Posterior cingulate gyrus (tissue), 11 donors: ENCODE results near the gene FAM120AOS.
"Not testable (repeated sequence)": the region's sequence is repeated elsewhere in the genome, so short reads cannot be mapped to it uniquely, and the experiment has no call there.

Experiments
- DNase-seq, 10 donors: peaks; one replicate each; pipeline versions ENCODE4 v3.0.0 to v3.0.0-alpha.2; 2020 to 2021; ENCODE audit warnings: mixed read lengths in 3 of 10
- intact Hi-C: fragments of 100-400 bp; cut with DNase I; formaldehyde crosslinking; loops from one replicate; pipeline ENCODE4 v1.15.1; 2023

FAM120AOS gene

DNA sequence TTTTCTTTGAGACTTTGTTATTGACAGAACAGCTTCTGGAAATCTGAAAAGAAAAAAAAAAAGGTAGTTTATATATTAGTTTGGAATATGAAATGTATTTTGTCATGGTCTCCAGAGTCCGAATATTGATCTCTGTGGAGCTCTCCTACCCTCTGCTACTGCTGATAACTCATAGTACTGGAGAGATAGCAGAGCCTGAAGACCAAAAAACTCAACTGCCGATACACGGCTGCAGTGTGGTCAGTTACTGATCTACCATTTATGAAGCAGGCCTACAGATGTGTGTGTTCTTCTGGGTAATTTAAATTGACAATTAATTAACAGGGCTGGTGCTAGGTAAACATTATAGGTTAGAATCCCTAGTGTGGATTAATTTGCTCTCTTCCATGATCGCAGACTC lies 5.7 kb downstream of the FAM120AOS start:
- DNase-seq, result no peak
- intact Hi-C loops, result no loop called here

DNA sequence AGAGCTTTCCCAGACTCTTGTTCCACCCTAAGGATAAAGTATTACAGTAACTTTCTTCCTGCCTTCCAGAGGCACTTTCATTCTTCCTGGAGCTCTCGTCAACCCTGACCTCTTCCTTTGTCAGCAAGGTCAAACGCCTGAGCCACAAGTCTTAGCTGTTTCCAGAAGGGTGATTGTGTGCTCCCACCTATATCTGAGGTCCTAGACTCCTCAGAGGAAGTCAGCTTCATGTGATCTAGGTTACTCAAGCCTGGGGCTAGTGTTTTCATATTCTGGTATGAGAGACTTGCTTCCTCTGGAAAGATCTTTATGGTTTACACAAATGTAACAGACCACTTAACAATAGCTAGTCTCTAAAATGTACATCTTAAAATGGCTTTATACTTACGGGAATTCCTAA lies 7.3 kb downstream of the FAM120AOS start:
- intact Hi-C loops, result no loop called here
- no peak for DNase-seq

GRCh38 chr9:93440896-93441580 lies 12.3 kb downstream of the FAM120AOS start:
- intact Hi-C loops, result no loop called here
- DNase-seq, result no peak

DNA sequence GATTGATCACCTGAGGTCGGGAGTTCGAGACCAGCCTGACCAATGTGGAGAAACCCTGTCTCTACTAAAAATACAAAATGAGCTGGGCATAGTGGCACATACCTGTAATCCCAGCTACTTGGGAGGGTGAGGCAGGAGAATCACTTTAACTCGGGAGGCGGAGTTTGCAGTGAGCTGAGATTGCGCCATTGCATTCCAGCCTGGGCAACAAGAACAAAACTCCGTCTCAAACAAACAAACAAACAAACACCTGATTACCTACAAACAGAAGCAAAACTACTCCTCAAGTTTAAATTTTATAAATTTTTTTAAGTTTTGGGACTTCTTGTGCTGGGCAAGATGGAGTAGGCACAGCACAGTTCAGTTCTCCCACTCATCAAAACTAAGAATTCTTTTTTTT lies 14.1 kb downstream of the FAM120AOS start:
- intact Hi-C loops, DNase-seq: not testable (repeated sequence)

DNA sequence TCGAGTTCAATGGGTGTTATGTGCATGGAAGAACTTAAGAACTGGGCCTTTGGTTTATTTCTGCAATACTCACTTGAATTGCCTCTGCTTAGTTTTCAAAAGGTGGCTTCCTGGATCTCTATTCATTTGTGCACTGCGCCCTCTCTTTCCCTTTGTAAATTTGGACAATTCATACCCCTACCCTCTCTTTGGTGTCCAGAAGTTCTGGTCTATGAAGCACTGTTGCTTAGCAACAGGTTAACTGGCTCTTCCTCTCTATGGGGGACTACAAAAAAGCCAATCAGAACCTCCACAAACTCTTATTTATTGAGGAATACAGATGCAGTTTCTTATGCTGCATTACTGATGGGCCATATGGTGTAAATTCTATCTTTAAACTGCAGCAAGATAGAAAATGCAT lies 15.4 kb downstream of the FAM120AOS start:
- DNase-seq, result no peak
- intact Hi-C loops, result no loop called here

DNA sequence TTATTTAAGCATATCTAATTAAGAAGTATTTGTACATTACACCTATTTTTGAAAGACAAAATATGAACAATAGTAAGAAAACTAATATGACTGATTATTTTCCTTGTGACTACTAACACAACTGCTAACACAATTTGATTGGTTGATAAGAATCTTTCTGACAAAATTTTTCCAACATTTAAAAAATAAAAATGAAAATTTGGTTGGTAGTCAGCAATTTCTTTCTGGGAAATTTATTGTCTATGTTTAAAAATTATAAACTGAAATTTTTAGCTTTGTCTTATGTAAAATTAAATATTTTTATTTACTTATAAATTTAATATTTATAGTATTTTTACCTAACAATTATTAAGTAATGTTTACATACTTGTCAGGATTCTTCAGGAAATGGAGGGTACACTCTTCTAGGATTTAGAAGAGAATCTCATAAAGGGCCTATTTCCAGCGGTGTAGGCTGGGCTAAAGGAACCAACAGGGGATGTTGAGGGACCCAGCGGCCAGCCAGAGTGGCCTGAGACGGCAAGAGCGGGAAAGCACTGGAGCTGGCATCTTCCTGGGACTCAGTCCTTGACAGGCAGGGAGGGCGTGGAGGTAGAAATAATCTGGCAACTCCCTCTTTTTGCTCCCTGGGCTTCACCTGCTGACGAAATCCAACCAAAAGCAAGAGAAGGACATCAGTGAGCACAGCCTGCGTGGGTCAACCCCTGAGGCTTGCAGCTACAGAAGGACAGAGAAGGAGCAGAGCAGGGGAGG lies 16.6 kb downstream of the FAM120AOS start:
- intact Hi-C loops, result no loop called here
- DNase-seq, result no peak

- DNase-seq, result no peak
- intact Hi-C loops, result no loop called here
Observed at GRCh38 chr9:93436218-93436617, 17.2 kb downstream of the FAM120AOS start.

- DNase-seq, result no peak
- intact Hi-C loops, result no loop called here
Observed at GRCh38 chr9:93435386-93435785, 18.0 kb downstream of the FAM120AOS start.

DNA sequence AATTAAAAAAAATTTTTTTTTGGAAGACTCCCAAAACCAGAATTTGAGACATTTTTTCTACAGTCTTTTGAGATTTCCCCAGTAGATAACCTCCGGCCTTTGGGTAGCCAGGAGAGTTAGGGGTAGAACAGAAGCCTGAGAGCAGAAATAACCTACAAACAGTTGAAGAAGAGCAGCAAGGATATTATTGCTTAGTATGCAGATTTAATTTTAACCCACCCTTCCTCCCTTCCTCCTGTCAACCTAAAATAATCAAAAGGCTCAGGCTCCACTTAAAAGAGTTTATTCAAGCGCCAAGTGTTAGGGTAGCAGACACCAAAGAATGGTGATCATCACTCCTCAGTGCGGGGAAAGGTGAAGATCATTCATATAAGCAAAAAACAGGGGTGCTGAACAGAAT lies 19.3 kb downstream of the FAM120AOS start:
- DNase-seq, result no peak
- intact Hi-C loops, result no loop called here

GRCh38 chr9:93432964-93433363 lies 20.4 kb downstream of the FAM120AOS start:
- no peak for DNase-seq
- intact Hi-C loops, result no loop called here

DNA sequence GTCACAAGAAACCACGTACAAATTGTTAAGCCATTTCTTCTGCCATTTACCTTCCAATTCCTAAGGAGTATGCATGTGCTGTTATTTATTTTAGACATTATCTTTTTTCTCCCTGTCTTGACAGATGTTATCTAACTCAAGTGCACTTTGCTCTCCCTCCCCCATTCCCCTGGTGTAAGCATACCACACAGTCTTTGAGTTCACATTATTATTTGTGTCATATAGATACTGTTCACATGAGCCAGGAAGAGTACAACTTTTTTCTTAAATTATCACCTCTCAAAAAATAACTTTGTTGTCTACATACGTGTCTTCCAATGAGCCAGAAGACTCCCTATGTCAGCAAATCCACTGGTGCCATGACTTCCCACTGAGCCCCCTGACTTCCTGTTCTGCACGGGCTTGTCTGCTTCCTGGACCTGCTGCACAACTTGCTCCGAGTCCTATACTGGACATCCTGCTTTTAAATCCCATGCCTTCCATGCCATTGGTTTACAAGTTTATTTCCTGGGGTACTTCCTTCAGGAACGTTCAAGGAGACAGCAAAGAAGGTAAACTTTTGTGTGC lies 21.8 kb downstream of the FAM120AOS start:
- no peak for DNase-seq
- intact Hi-C loops, result no loop called here

- no peak for DNase-seq
- intact Hi-C loops, result no loop called here
Observed at GRCh38 chr9:93427655-93428379, 25.6 kb downstream of the FAM120AOS start.

GRCh38 chr9:93422977-93423616 lies 30.3 kb downstream of the FAM120AOS start:
- DNase-seq, result no peak
- intact Hi-C loops, result no loop called here

- intact Hi-C loops, result no loop called here
- no peak for DNase-seq
Observed at GRCh38 chr9:93419023-93419422, 34.4 kb downstream of the FAM120AOS start.

DNA sequence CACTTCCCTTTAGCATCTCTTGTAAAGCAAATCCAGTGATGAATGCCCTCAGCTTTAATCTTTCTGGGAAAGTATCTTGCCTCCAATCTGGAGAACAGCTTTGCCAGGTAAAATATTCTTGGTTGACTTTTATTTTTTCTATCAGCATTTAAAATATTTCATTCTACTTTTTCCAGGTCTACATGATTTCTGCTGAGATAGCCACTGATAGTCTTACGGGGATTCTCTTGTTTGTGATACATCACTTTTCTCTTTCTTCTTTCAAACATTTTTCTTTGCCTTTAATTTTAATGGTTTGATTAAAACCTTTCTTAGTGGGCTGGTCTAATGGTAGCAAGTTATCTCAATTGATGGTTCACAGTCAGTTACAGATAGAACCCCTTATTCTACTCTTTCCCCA lies 35.8 kb downstream of the FAM120AOS start:
- intact Hi-C loops, result no loop called here
- no peak for DNase-seq

DNA sequence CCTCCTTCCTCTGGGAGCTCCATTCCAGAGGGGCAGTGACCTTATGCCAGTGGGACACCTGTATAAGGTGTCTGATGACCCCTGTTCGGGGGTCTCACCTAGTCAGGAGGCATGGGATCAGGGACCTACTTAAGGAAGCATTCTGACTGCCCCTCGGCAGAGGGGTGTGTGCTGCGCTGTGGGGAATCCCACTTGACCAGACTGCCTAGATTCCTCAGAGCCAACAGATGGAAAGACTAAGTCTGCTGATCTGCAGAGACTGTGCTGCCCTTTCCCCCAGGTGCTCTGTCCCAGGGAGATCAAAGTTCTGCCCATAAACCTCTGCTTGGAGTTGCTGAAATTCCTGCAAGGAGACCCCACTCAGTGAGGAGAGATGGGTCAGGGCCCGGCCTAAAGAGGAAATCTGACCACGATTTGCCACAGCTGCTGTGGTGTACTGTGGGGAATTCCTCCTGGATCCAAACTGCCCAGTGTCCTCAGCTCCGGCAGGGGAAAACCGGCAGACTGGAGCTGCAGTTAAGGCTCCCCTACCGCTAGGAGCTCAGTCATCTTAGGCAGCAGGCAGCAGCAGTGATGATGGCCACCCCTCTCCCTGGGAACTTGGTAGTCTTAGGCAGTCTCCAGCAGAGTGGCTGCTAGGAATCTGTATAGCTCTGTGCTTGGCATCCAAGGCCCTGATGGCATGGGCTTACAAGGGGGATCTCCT lies 36.7 kb downstream of the FAM120AOS start:
- no peak for DNase-seq
- intact Hi-C loops, result no loop called here

- intact Hi-C loops, result no loop called here
- no peak for DNase-seq
Observed at GRCh38 chr9:93415176-93415690, 38.1 kb downstream of the FAM120AOS start.

GRCh38 chr9:93413530-93413929 lies 39.9 kb downstream of the FAM120AOS start:
- DNase-seq, result no peak
- intact Hi-C loops, result no loop called here

DNA sequence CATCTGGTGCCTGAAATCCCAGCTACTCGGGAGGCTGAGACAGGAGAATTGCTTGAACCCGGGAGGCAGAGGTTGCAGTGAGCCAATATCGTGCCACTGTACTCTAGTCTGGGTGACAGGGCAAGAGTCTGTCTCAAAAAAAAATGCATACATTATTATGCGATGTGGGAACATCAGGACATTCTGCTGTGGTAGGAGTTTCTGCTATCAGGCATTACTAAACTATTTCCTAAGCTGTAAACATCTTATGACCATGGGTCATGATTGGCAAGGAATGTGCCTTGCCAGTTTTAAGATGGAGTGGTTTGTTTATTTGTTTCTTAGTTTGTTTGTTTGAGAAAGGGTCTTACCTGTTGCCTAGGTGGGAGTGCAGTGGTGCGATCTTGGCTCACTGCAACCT lies 47.0 kb downstream of the FAM120AOS start:
- no peak for DNase-seq
- intact Hi-C loops, result no loop called here

DNA sequence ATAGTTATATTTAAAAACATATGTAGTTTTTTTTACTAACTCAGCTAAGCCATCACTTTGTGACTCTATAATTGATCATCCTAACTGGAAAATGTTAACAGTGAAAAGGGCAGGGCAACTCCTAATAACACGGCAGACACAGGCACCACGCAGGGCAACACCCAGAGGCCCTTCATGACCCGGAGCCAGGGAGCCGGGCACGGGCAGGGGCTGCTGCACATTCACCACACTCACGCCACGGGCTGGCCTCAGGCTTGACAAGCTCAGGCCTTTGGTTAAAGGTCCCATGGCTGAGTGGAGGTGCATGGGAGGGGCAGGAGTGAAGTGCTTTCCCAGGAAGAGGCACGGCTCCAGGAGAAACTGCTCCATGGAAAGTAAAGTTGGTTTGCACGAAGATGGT lies 54.9 kb downstream of the FAM120AOS start:
- intact Hi-C loops, result no loop called here
- DNase-seq, result no peak
